PC-9 (cell line): ENCODE data around the gene ICA1.

Experiments used
- EZH2 ChIP-seq: fragments of 200-600 bp; sonication (generic); IDR thresholded peaks from 2 replicates; pipeline ENCODE4 v1.8.0; 2017; ENCODE audit warnings: antibody characterized with exemption, low read depth
- TF ChIP-seq, protein P1 (sequence below): fragments of 200-600 bp; sonication (generic); conservative IDR thresholded peaks from 2 replicates; pipeline ENCODE4 v1.6.1; 2017; ENCODE audit warnings: mixed run types, antibody characterized with exemption, mild to moderate bottlenecking, moderate library complexity

DNA sequence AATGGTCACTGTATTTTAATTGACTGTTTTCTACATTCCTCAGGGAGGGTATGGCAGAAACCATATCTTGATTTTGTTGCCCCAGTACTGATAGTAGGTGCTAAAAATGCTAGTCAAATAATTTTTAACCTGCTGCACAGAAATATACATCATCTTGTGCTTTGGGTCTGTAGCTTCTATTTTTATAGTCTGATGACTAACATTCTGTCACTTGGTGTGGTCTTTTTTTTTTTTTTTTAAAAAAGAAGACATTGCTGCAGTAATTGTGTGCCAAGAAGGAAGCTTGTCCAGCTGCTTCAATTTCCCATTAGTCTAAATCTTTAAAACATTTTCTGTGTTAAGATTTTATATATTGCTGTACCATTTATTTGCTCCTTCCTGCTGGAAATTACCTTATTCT is 83.6 kb downstream of the ICA1 start:
- TF ChIP-seq, protein P1, sequence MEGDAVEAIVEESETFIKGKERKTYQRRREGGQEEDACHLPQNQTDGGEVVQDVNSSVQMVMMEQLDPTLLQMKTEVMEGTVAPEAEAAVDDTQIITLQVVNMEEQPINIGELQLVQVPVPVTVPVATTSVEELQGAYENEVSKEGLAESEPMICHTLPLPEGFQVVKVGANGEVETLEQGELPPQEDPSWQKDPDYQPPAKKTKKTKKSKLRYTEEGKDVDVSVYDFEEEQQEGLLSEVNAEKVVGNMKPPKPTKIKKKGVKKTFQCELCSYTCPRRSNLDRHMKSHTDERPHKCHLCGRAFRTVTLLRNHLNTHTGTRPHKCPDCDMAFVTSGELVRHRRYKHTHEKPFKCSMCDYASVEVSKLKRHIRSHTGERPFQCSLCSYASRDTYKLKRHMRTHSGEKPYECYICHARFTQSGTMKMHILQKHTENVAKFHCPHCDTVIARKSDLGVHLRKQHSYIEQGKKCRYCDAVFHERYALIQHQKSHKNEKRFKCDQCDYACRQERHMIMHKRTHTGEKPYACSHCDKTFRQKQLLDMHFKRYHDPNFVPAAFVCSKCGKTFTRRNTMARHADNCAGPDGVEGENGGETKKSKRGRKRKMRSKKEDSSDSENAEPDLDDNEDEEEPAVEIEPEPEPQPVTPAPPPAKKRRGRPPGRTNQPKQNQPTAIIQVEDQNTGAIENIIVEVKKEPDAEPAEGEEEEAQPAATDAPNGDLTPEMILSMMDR = no peak
- TF ChIP-seq EZH2 = no peak
